ENCODE results near the gene ERVK3-1. TPM values are rescaled to one million over a fixed set of nuclear protein-coding genes. Genes with fewer than 3 reads are reported as not detected.

The ERVK3-1 gene
- total RNA-seq, 4 donors from 2014 or later = 32.9 to 53.0 (median 38.0) TPM

DNA sequence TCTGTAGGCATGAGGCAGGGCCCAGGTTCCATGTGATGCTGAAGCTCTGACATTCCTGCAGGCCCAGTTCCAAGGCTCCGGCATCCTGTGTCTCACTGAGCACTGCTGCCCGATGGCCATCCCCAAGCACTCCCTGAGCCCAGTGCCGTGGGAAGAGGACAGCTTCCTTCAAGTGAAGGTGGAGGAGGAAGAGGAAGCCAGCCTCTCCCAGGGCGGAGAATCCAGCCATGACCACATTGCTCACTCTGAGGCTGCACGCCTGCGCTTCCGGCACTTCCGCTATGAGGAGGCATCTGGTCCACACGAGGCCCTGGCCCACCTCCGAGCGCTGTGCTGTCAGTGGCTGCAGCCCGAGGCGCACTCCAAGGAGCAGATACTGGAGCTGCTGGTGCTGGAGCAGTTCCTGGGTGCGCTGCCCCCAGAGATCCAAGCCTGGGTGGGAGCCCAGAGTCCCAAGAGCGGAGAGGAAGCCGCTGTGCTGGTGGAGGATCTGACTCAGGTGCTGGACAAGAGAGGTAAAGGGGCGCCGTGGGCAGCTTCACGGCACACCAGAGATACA, 29.6 kb downstream of the ERVK3-1 start:
- TF ChIP-seq POLR2A (IDR thresholded peaks at IDR 0.05; ENCODE audit: low read depth) (no peak), EP300 (IDR thresholded peaks at IDR 0.05) (no peak), POLR2AphosphoS5 (IDR thresholded peaks at IDR 0.05) (no peak)
- TF ChIP-seq, protein P1, sequence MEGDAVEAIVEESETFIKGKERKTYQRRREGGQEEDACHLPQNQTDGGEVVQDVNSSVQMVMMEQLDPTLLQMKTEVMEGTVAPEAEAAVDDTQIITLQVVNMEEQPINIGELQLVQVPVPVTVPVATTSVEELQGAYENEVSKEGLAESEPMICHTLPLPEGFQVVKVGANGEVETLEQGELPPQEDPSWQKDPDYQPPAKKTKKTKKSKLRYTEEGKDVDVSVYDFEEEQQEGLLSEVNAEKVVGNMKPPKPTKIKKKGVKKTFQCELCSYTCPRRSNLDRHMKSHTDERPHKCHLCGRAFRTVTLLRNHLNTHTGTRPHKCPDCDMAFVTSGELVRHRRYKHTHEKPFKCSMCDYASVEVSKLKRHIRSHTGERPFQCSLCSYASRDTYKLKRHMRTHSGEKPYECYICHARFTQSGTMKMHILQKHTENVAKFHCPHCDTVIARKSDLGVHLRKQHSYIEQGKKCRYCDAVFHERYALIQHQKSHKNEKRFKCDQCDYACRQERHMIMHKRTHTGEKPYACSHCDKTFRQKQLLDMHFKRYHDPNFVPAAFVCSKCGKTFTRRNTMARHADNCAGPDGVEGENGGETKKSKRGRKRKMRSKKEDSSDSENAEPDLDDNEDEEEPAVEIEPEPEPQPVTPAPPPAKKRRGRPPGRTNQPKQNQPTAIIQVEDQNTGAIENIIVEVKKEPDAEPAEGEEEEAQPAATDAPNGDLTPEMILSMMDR (IDR thresholded peaks at IDR 0.05) = no peak
- H3K9me3 ChIP-seq = peaks cover 0 to 3% (median 0%) of the 10 kb centered on the region in 4 donors
- 92% methylated on average over 16 of the region's 19 CpGs for WGBS

DNA sequence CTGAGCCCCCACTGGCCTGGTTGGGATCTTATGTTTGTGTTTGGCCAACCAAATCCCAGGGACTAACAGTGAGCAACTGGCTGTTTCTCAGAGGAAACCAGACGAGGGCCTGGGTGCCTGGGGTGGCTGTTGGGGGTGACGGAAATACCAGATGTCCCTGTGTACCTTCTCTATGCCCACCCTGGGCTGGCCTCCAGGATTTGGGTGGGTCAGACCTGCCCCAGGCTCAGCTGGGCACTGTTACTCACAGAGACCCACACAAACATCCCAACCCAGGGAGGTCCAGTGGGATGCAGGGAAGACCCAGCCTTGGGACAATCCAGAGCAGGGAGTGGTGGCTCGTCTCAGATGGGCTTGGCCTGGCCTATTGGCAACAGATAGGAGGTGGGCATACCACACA, 30.5 kb downstream of the ERVK3-1 start:
- Histone ChIP-seq H3K36me3 (peaks cover 33 to 58% (median 54%) of the 10 kb centered on the region in 4 donors), H3K4me3 (no peak overlapping the region), H3K9me3 (peaks cover 0 to 3% (median 0%) of the 10 kb centered on the region in 4 donors), H3K27me3 (no peaks in the 10 kb centered on the region), H3K27ac (replicated peaks in 1 of 4) (no peak overlapping the region), H3K4me1 (no peaks in the 10 kb centered on the region)
- intact Hi-C loops (cut with DNase I) = no loop called here
- 81% methylated on average over 3 of the region's 3 CpGs for WGBS
- no peak for DNase-seq (ENCODE audit: extremely low spot score)
- TF ChIP-seq POLR2A (IDR thresholded peaks at IDR 0.05; ENCODE audit: low read depth) (no peak), POLR2AphosphoS5 (IDR thresholded peaks at IDR 0.05) (no peak), EP300 (IDR thresholded peaks at IDR 0.05) (no peak)
- TF ChIP-seq, protein P1 (IDR thresholded peaks at IDR 0.05) = no peak

More for the DNA sequence above, 29.6 kb downstream of the ERVK3-1 start:
- H3K27me3 ChIP-seq = no peaks in the 10 kb centered on the region
- intact Hi-C loops (cut with DNase I) = no loop called here
- no peak for DNase-seq (ENCODE audit: extremely low spot score)
- no peak overlapping the region for H3K4me3 ChIP-seq
- H3K4me1 ChIP-seq = no peaks in the 10 kb centered on the region
- H3K27ac ChIP-seq (replicated peaks in 1 of 4) = no peak overlapping the region
- peaks cover 33 to 53% (median 50%) of the 10 kb centered on the region in 4 donors for H3K36me3 ChIP-seq

DNA sequence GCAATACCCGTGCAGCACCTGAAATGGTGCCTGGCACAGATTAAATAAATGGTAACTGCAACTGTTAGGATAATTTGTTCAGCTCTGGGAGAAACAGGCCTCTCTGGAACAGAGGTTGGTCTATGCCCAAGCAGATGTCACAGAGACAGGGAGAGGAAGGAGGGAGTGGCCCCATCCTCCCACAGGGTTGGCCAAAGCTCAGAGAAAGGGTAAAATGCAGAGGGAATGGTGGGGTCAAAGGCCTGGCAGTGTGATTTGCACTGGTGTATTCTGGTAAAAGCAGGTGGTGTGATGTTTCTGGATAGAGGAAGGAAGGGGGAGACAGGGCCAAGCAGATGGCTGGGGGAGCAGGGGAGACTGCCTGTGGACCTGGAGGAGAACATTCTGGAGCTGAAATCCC, 31.0 kb downstream of the ERVK3-1 start:
- peaks cover 33 to 64% (median 54%) of the 10 kb centered on the region in 4 donors for H3K36me3 ChIP-seq
- H3K9me3 ChIP-seq = peaks cover 0 to 3% (median 0%) of the 10 kb centered on the region in 4 donors
- H3K4me1 ChIP-seq = no peaks in the 10 kb centered on the region
- DNase-seq (ENCODE audit: extremely low spot score) = no peak
- TF ChIP-seq, protein P1 (IDR thresholded peaks at IDR 0.05) = no peak
- TF ChIP-seq POLR2AphosphoS5 (IDR thresholded peaks at IDR 0.05) = no peak
- no peaks in the 10 kb centered on the region for H3K27me3 ChIP-seq
- no peak overlapping the region for H3K4me3 ChIP-seq
- no peak overlapping the region for H3K27ac ChIP-seq (replicated peaks in 1 of 4)
- 88% methylated on average over 1 of the region's 1 CpG for WGBS
- intact Hi-C loops (cut with DNase I) = no loop called here

DNA sequence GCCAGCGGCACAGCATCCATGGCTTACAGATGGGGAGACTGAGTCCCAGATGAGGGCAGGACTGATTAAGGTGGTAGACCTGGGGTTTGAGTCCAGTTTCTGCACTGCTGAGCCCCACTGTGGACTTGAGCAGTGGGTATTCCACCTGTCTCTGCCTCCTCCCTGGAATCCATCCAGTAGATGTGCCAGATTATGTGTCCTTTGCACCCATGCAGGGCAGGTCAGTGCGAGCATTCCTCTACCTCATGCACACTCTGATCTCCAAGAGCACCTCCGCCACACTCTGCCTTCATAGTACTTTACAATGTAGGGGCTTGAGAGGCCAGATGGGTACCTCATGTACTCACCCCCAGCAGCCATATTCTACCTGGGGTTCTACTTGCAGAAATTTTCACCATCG, 31.6 kb downstream of the ERVK3-1 start:
- peaks cover 33 to 70% (median 56%) of the 10 kb centered on the region in 4 donors for H3K36me3 ChIP-seq
- H3K27ac ChIP-seq (replicated peaks in 1 of 4) = no peak overlapping the region
- H3K9me3 ChIP-seq = peaks cover 0 to 3% (median 0%) of the 10 kb centered on the region in 4 donors
- H3K4me3 ChIP-seq = no peak overlapping the region
- no peak for TF ChIP-seq EP300 (IDR thresholded peaks at IDR 0.05)
- TF ChIP-seq POLR2AphosphoS5 (IDR thresholded peaks at IDR 0.05) = no peak
- TF ChIP-seq, protein P1 (IDR thresholded peaks at IDR 0.05) = no peak
- no peak for TF ChIP-seq POLR2A (IDR thresholded peaks at IDR 0.05; ENCODE audit: low read depth)
- intact Hi-C loops (cut with DNase I) = no loop called here
- H3K4me1 ChIP-seq = no peaks in the 10 kb centered on the region
- no peaks in the 10 kb centered on the region for H3K27me3 ChIP-seq
- no peak for DNase-seq (ENCODE audit: extremely low spot score)
- WGBS = 100% methylated on average over 3 of the region's 4 CpGs

DNA sequence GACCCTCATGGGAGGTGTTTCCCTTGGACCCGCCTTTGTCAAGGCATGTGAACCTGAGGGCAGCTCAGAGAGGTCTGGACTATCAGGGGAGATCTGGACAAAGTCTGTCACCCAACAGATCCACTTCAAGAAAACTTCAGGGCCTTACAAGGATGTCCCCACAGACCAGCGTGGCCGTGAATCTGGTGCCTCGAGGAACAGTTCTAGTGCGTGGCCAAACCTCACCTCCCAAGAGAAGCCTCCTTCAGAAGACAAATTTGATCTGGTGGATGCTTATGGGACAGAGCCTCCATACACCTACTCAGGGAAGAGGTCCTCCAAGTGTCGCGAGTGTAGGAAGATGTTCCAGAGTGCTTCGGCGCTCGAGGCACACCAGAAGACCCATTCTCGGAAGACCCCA, 33.2 kb downstream of the ERVK3-1 start:
- TF ChIP-seq EP300 (IDR thresholded peaks at IDR 0.05) = no peak
- TF ChIP-seq, protein P1 (IDR thresholded peaks at IDR 0.05) = no peak
- TF ChIP-seq POLR2AphosphoS5 (IDR thresholded peaks at IDR 0.05) = no peak
- TF ChIP-seq POLR2A (IDR thresholded peaks at IDR 0.05; ENCODE audit: low read depth) = no peak
- intact Hi-C loops (cut with DNase I) = no loop called here
- Histone ChIP-seq H3K27ac (replicated peaks in 1 of 4) (no peak overlapping the region), H3K27me3 (no peaks in the 10 kb centered on the region), H3K36me3 (peaks cover 33 to 71% (median 56%) of the 10 kb centered on the region in 4 donors), H3K4me1 (no peaks in the 10 kb centered on the region), H3K4me3 (no peak overlapping the region), H3K9me3 (peaks cover 0 to 3% (median 0%) of the 10 kb centered on the region in 4 donors)
- no peak for DNase-seq (ENCODE audit: extremely low spot score)
- 97% methylated on average over 10 of the region's 11 CpGs for WGBS

Data from esophagus muscularis mucosa (tissue), 4 donors.